22Rv1 (cell line): ENCODE measurements around the gene MSL2.

Experiments
- ZFX ChIP-seq: fragments of 450-650 bp; IDR thresholded peaks from 2 replicates; pipeline ENCODE4 v1.6.1; 2017; ENCODE audit warnings: antibody characterized with exemption, borderline replicate concordance
- TF ChIP-seq, protein P1 (sequence below): fragments of 450-650 bp; IDR thresholded peaks from 2 replicates; pipeline ENCODE4 v1.5.1; 2017; ENCODE audit warnings: mild to moderate bottlenecking

DNA sequence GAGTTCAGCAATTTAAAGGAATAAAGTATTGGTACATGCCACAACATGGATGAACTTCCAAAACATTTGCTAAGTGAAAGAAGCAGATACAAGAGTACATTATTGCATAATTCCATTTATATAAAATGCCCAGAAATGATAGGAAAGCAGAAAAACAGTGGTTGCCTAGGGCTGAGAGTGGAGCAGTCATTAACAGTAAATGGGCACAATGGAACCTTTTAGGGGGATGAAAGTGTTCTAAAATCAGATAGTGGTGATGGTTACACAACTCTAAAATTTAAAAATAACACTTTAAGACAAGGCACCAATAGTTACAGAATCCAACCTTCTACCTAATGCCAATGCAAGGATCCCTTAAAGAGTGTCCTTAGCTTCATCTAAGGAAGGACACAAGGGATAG lies 34.6 kb downstream of the MSL2 start:
- TF ChIP-seq, protein P1, sequence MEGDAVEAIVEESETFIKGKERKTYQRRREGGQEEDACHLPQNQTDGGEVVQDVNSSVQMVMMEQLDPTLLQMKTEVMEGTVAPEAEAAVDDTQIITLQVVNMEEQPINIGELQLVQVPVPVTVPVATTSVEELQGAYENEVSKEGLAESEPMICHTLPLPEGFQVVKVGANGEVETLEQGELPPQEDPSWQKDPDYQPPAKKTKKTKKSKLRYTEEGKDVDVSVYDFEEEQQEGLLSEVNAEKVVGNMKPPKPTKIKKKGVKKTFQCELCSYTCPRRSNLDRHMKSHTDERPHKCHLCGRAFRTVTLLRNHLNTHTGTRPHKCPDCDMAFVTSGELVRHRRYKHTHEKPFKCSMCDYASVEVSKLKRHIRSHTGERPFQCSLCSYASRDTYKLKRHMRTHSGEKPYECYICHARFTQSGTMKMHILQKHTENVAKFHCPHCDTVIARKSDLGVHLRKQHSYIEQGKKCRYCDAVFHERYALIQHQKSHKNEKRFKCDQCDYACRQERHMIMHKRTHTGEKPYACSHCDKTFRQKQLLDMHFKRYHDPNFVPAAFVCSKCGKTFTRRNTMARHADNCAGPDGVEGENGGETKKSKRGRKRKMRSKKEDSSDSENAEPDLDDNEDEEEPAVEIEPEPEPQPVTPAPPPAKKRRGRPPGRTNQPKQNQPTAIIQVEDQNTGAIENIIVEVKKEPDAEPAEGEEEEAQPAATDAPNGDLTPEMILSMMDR, result no peak
- TF ChIP-seq ZFX, result no peak
